HEK293 (cell line): ENCODE results near the gene ETF1.

Experiments used
- CTCF ChIA-PET: fragments of 350-600 bp; formaldehyde crosslinking; extraction: SDS; loops from one replicate; lab custom pipeline; 2021; ENCODE audit warnings: antibody characterized with exemption; lab: Yijun Ruan, JAX
- POLR2A ChIA-PET: fragments of 300-600 bp; formaldehyde crosslinking; extraction: SDS; loops from one replicate; lab custom pipeline; 2020; ENCODE audit warnings: antibody characterized with exemption, inconsistent platforms; lab: Yijun Ruan, JAX
- H3K27ac ChIP-seq: fragments of 200-500 bp; sonication (Bioruptor generic); 2 replicates; pipeline ENCODE4 v1.5.1; 2014; ENCODE audit warnings: low read depth, low read length, control low read depth, inconsistent platforms; ENCODE audit errors: extremely low read depth
- H3K36me3 ChIP-seq, 2 experiments: fragments of 200-500 bp in 1 of 2; sonication (Bioruptor generic) in 1 of 2; 1 replicate in 1 of 2; 2 replicates in 1 of 2; pipeline ENCODE4 v1.5.1; 2014 to 2017; ENCODE audit warnings: inconsistent platforms in 2 of 2, low read length in 2 of 2; ENCODE audit not compliant: control insufficient read depth in 2 of 2, insufficient read depth in 1 of 2
- H3K4me1 ChIP-seq: fragments of 200-500 bp; sonication (Bioruptor generic); 2 replicates; pipeline ENCODE4 v1.5.1; 2014; ENCODE audit warnings: mild to moderate bottlenecking, low read length, inconsistent platforms; ENCODE audit not compliant: control insufficient read depth, insufficient read depth
- H3K4me3 ChIP-seq: 2 replicates; pipeline ENCODE4 v1.5.1; 2011; ENCODE audit warnings: low read depth, mild to moderate bottlenecking, control low read depth, low read length, moderate library complexity
- H3K9me3 ChIP-seq: fragments of 200-500 bp; sonication (Bioruptor generic); 2 replicates; pipeline ENCODE4 v1.5.1; 2014; ENCODE audit warnings: low read depth, low read length, inconsistent platforms; ENCODE audit not compliant: control insufficient read depth, insufficient read depth
- GFI1B ChIP-seq: fragments of 450-650 bp; formaldehyde crosslinking; IDR thresholded peaks from 2 replicates; pipeline ENCODE4 v1.5.1; 2016; ENCODE audit warnings: missing biosample characterization, missing genetic modification characterization
- KLF16 ChIP-seq: fragments of 450-650 bp; formaldehyde crosslinking; IDR thresholded peaks from 2 replicates; pipeline ENCODE4 v1.5.1; 2017; ENCODE audit warnings: missing biosample characterization, missing genetic modification characterization
- KLF9 ChIP-seq: fragments of 450-650 bp; formaldehyde crosslinking; IDR thresholded peaks from 2 replicates; pipeline ENCODE4 v1.5.1; 2016; ENCODE audit warnings: missing biosample characterization, missing genetic modification characterization, low read depth
- MZF1 ChIP-seq: fragments of 450-650 bp; formaldehyde crosslinking; IDR thresholded peaks from 2 replicates; pipeline ENCODE4 v1.5.1; 2017; ENCODE audit warnings: missing biosample characterization, missing genetic modification characterization, borderline replicate concordance
- SALL2 ChIP-seq: fragments of 450-650 bp; formaldehyde crosslinking; IDR thresholded peaks from 2 replicates; pipeline ENCODE4 v1.5.0; 2017; ENCODE audit warnings: missing biosample characterization, mild to moderate bottlenecking, missing genetic modification characterization, borderline replicate concordance
- SP3 ChIP-seq: fragments of 450-650 bp; formaldehyde crosslinking; IDR thresholded peaks from 2 replicates; pipeline ENCODE4 v1.5.1; 2016; ENCODE audit warnings: missing biosample characterization, missing genetic modification characterization
- TCF7L2 ChIP-seq: IDR thresholded peaks from 2 replicates; pipeline ENCODE4 v1.6.1; 2011; ENCODE audit warnings: low read depth, mild to moderate bottlenecking, inconsistent platforms, low read length, moderate library complexity, borderline replicate concordance
- TRIM28 ChIP-seq: IDR thresholded peaks from 2 replicates; pipeline ENCODE4 v1.6.1; 2011; ENCODE audit warnings: low read length, control low read depth, borderline replicate concordance
- TSHZ1 ChIP-seq: fragments of 450-650 bp; formaldehyde crosslinking; IDR thresholded peaks from 2 replicates; pipeline ENCODE4 v1.5.1; 2016; ENCODE audit warnings: missing biosample characterization, missing genetic modification characterization, borderline replicate concordance
- ZFP3 ChIP-seq: fragments of 450-650 bp; formaldehyde crosslinking; IDR thresholded peaks from 2 replicates; pipeline ENCODE4 v1.5.1; 2016; ENCODE audit warnings: low read depth, missing biosample characterization, missing genetic modification characterization
- ZNF138 ChIP-seq: fragments of 450-650 bp; formaldehyde crosslinking; IDR thresholded peaks from 2 replicates; pipeline ENCODE4 v1.5.1; 2016; ENCODE audit warnings: missing biosample characterization, missing genetic modification characterization, borderline replicate concordance
- ZNF239 ChIP-seq: fragments of 450-650 bp; formaldehyde crosslinking; IDR thresholded peaks from 2 replicates; pipeline ENCODE4 v1.5.1; 2016; ENCODE audit warnings: missing biosample characterization, missing genetic modification characterization
- ZNF274 ChIP-seq, 2 experiments: fragments of 200-500 bp in 1 of 2; fragments of 450-650 bp in 1 of 2; sonication (Bioruptor generic) in 1 of 2; formaldehyde crosslinking in 1 of 2; IDR thresholded peaks; 2 replicates each; pipeline versions ENCODE4 v1.5.1 to v1.6.1; 2014 to 2016; ENCODE audit warnings: borderline replicate concordance in 1 of 2, inconsistent platforms in 1 of 2, low read length in 1 of 2, missing biosample characterization in 1 of 2, missing genetic modification characterization in 1 of 2
- ZNF350 ChIP-seq: fragments of 450-650 bp; formaldehyde crosslinking; IDR thresholded peaks from 2 replicates; pipeline ENCODE4 v1.5.0; 2017; ENCODE audit warnings: missing biosample characterization, mild to moderate bottlenecking, missing genetic modification characterization
- ZNF510 ChIP-seq: fragments of 450-650 bp; formaldehyde crosslinking; IDR thresholded peaks from 2 replicates; pipeline ENCODE4 v1.5.1; 2018; ENCODE audit warnings: mild to moderate bottlenecking, missing genetic modification characterization, missing biosample characterization; ENCODE audit not compliant: insufficient replicate concordance
- ZNF530 ChIP-seq: fragments of 450-650 bp; formaldehyde crosslinking; IDR thresholded peaks from 2 replicates; pipeline ENCODE4 v1.5.1; 2016; ENCODE audit warnings: low read depth, missing biosample characterization, missing genetic modification characterization
- ZNF645 ChIP-seq: fragments of 450-650 bp; formaldehyde crosslinking; IDR thresholded peaks from 2 replicates; pipeline ENCODE4; 2016; ENCODE audit warnings: missing biosample characterization, missing genetic modification characterization
- ZNF658 ChIP-seq: fragments of 450-650 bp; formaldehyde crosslinking; IDR thresholded peaks from 2 replicates; pipeline ENCODE4; 2016; ENCODE audit warnings: missing biosample characterization, missing genetic modification characterization
- TF ChIP-seq, protein P1 (sequence below): fragments of 450-650 bp; formaldehyde crosslinking; IDR thresholded peaks from 2 replicates; pipeline ENCODE4 v1.5.1; 2016; ENCODE audit warnings: missing biosample characterization, missing genetic modification characterization
- TF ChIP-seq, protein P2 (sequence below): sonication (generic); formaldehyde crosslinking; IDR thresholded peaks from 2 replicates; pipeline ENCODE4 v1.8.1; 2022; ENCODE audit warnings: mild to moderate bottlenecking, moderate library complexity, missing genetic modification reagents
- TF ChIP-seq, protein P3 (sequence below): fragments of 450-650 bp; formaldehyde crosslinking; IDR thresholded peaks from 2 replicates; pipeline ENCODE4 v1.5.1; 2016; ENCODE audit warnings: missing biosample characterization, missing genetic modification characterization, low read depth

The ETF1 gene

DNA sequence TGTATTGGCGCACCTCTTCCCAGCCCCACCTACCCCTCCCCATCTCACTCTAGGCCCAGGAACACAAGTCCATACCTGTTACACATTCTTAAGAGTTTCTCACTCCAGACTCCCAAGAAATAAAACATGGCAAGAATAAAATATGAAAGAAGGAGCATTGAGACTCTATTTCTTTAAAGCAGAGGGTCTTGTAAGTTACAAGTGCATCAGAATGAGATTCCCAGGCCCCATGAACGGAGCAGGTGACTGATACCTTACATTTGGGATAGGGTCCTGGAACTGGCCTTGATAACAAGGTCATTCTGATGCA is 72.0 kb downstream of the ETF1 start:
- Histone ChIP-seq H3K27ac (no peak overlapping the region), H3K36me3 (peaks cover 0 to 8% of the 10 kb centered on the region in 2 experiments; a peak in 1 of 3 replicates), H3K9me3 (no peaks in the 10 kb centered on the region), H3K4me3 (no peak overlapping the region), H3K4me1 (no peaks in the 10 kb centered on the region)
- ChIA-PET POLR2A (no interaction called here), CTCF (interaction anchor here (0.6 to 1.1 kb wide), 3 partner anchors 21 to 292 kb away, joined by 3 to 6 read pairs (median 3); partner anchors contain the start of gene KIF20A)
- TF ChIP-seq ZFP3 (tag by site-specific recombination) (no peak), SALL2 (no peak), TRIM28 (no peak), KLF9 (tag by site-specific recombination) (no peak), ZNF510 (no peak), MZF1 (tag by site-specific recombination) (no peak), ZNF138 (no peak), ZNF658 (tag by site-specific recombination) (no peak), GFI1B (tag by site-specific recombination) (no peak), TCF7L2 (no peak), ZNF350 (tag by site-specific recombination) (no peak)
- TF ChIP-seq, protein P1, sequence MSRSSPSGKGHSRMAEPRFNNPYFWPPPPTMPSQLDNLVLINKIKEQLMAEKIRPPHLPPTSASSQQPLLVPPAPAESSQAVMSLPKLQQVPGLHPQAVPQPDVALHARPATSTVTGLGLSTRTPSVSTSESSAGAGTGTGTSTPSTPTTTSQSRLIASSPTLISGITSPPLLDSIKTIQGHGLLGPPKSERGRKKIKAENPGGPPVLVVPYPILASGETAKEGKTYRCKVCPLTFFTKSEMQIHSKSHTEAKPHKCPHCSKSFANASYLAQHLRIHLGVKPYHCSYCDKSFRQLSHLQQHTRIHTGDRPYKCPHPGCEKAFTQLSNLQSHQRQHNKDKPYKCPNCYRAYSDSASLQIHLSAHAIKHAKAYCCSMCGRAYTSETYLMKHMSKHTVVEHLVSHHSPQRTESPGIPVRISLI (tag by site-specific recombination): no peak

- Histone ChIP-seq H3K36me3 (peaks cover 0 to 8% of the 10 kb centered on the region in 2 experiments; a peak in 1 of 3 replicates), H3K4me1 (no peaks in the 10 kb centered on the region), H3K9me3 (no peaks in the 10 kb centered on the region), H3K27ac (no peak overlapping the region), H3K4me3 (no peak overlapping the region)
- ChIA-PET CTCF (interaction anchor here (0.6 to 1.1 kb wide), 3 partner anchors 20 to 292 kb away, joined by 3 to 6 read pairs (median 3); partner anchors contain the start of gene KIF20A), POLR2A (no interaction called here)
- no peak for TF ChIP-seq ZNF274 (IDR thresholded peaks at IDR 0.05; ENCODE audit: low read length)
- TF ChIP-seq ZNF274 (tag by site-specific recombination; IDR thresholded peaks at IDR 0.05; ENCODE audit: borderline replicate concordance): no peak
- TF ChIP-seq ZNF239: no peak
- no peak for TF ChIP-seq ZNF530 (tag by site-specific recombination)
These were observed 72.5 kb downstream of the ETF1 start for GRCh38 chr5:138470322-138471051.

GRCh38 chr5:138469540-138470321 is 73.3 kb downstream of the ETF1 start:
- ChIA-PET POLR2A (no interaction called here), CTCF (interaction anchor here (0.6 kb wide), 2 partner anchors 20 to 34 kb away, joined by 3 read pairs; no protein-coding TSS in a partner anchor)
- peaks cover 0 to 8% of the 10 kb centered on the region in 2 experiments; a peak in 1 of 3 replicates for H3K36me3 ChIP-seq
- no peaks in the 10 kb centered on the region for H3K4me1 ChIP-seq
- no peak overlapping the region for H3K27ac ChIP-seq
- no peaks in the 10 kb centered on the region for H3K9me3 ChIP-seq
- no peak overlapping the region for H3K4me3 ChIP-seq
- TF ChIP-seq, protein P2, sequence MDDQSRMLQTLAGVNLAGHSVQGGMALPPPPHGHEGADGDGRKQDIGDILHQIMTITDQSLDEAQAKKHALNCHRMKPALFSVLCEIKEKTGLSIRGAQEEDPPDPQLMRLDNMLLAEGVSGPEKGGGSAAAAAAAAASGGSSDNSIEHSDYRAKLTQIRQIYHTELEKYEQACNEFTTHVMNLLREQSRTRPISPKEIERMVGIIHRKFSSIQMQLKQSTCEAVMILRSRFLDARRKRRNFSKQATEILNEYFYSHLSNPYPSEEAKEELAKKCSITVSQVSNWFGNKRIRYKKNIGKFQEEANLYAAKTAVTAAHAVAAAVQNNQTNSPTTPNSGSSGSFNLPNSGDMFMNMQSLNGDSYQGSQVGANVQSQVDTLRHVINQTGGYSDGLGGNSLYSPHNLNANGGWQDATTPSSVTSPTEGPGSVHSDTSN (CRISPR knock-in tag): no peak
- TF ChIP-seq SP3: no peak
- TF ChIP-seq, protein P3, sequence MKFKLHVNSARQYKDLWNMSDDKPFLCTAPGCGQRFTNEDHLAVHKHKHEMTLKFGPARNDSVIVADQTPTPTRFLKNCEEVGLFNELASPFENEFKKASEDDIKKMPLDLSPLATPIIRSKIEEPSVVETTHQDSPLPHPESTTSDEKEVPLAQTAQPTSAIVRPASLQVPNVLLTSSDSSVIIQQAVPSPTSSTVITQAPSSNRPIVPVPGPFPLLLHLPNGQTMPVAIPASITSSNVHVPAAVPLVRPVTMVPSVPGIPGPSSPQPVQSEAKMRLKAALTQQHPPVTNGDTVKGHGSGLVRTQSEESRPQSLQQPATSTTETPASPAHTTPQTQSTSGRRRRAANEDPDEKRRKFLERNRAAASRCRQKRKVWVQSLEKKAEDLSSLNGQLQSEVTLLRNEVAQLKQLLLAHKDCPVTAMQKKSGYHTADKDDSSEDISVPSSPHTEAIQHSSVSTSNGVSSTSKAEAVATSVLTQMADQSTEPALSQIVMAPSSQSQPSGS (tag by site-specific recombination): no peak
- no peak for TF ChIP-seq KLF16
- TF ChIP-seq TSHZ1 (tag by site-specific recombination): no peak
- TF ChIP-seq ZNF645: no peak
